Ascending aorta (tissue), 2 donors: ENCODE data around the gene AKAP8L. TPM values are rescaled to one million over a fixed set of nuclear protein-coding genes. Genes with fewer than 3 reads are reported as not detected.
"Not testable (repeated sequence)": the region's sequence is repeated elsewhere in the genome, so short reads cannot be mapped to it uniquely, and the experiment has no call there.

Experiments used
- DNase-seq, 2 donors: peaks; one replicate each; pipeline ENCODE4 v3.0.0-alpha.2; 2019; ENCODE audit warnings: low spot score in 2 of 2
- H3K27ac ChIP-seq, 2 donors: fragments of 200-600 bp; sonication (generic); one replicate each; pipeline ENCODE4 v1.5.1; 2016 to 2017; ENCODE audit warnings: mild to moderate bottlenecking in 1 of 2
- H3K27me3 ChIP-seq: fragments of 200-600 bp; sonication (generic); one replicate; pipeline ENCODE4 v1.5.1; 2017
- H3K36me3 ChIP-seq, 2 donors: fragments of 200-600 bp; sonication (generic); one replicate each; pipeline ENCODE4 v1.5.1; 2016
- H3K4me1 ChIP-seq, 2 donors: fragments of 200-600 bp; sonication (generic); one replicate each; pipeline ENCODE4 v1.5.1; 2016 to 2017; ENCODE audit warnings: mild to moderate bottlenecking in 1 of 2
- H3K4me3 ChIP-seq, 2 donors: fragments of 200-600 bp; sonication (generic); one replicate each; pipeline ENCODE4 v1.5.1; 2016 to 2017; ENCODE audit warnings: mild to moderate bottlenecking in 1 of 2
- H3K9me3 ChIP-seq, 2 donors: fragments of 200-600 bp; sonication (generic); one replicate each; pipeline ENCODE4 v1.5.1; 2016
- CTCF ChIP-seq, 3 experiments: fragments of 200-600 bp in 2 of 3; fragments of 450-650 bp in 1 of 3; sonication (generic) in 2 of 3; IDR thresholded peaks; one replicate each; pipeline ENCODE4 v1.5.1; 2016 to 2019; ENCODE audit warnings: antibody characterized with exemption in 3 of 3, mild to moderate bottlenecking in 1 of 3, moderate library complexity in 1 of 3
- intact Hi-C: fragments of 100-400 bp; cut with DNase I; formaldehyde crosslinking; loops from one replicate; pipeline ENCODE4 v1.15.1; 2023
- total RNA-seq: library from RNA; depleted of rRNA; stranded (reverse); fragments of >200 nt; gene quantifications from one replicate; pipeline ENCODE4 v1.1.0, GENCODE V29; 2016

The AKAP8L gene
- total RNA-seq, 1 donor from 2014 or later: 143 TPM

GRCh38 chr19:15354566-15355296 lies 64.1 kb downstream of the AKAP8L start:
- Histone ChIP-seq H3K9me3 (no peaks in the 10 kb centered on the region), H3K27me3 (no peaks in the 10 kb centered on the region), H3K4me3 (no peak overlapping the region), H3K27ac (no peak overlapping the region), H3K36me3 (peaks cover 63 to 68% of the 10 kb centered on the region in 2 donors), H3K4me1 (no peaks in the 10 kb centered on the region)
- DNase-seq: no peak
- no peak for TF ChIP-seq CTCF (IDR thresholded peaks at IDR 0.05)
- intact Hi-C loops: no loop called here

GRCh38 chr19:15353908-15354307 lies 64.9 kb downstream of the AKAP8L start:
- intact Hi-C loops: no loop called here
- no peak for DNase-seq
- Histone ChIP-seq H3K27me3 (no peaks in the 10 kb centered on the region), H3K9me3 (no peaks in the 10 kb centered on the region), H3K4me3 (no peak overlapping the region), H3K27ac (no peak overlapping the region), H3K4me1 (no peaks in the 10 kb centered on the region), H3K36me3 (peaks cover 55 to 59% of the 10 kb centered on the region in 2 donors)
- TF ChIP-seq CTCF (IDR thresholded peaks at IDR 0.05): no peak

- H3K4me1 ChIP-seq, H3K4me3 ChIP-seq, DNase-seq, intact Hi-C loops, H3K27me3 ChIP-seq, H3K27ac ChIP-seq, H3K9me3 ChIP-seq: not testable (repeated sequence)
- H3K36me3 ChIP-seq: peaks cover 41 to 47% of the 10 kb centered on the region in 2 donors
Observed at GRCh38 chr19:15352535-15352934, 66.3 kb downstream of the AKAP8L start.

GRCh38 chr19:15341328-15341727 lies 77.5 kb downstream of the AKAP8L start:
- H3K27ac ChIP-seq, H3K4me1 ChIP-seq, H3K4me3 ChIP-seq, H3K9me3 ChIP-seq, H3K27me3 ChIP-seq, DNase-seq, intact Hi-C loops: not testable (repeated sequence)
- peaks cover 17 to 20% of the 10 kb centered on the region in 2 donors for H3K36me3 ChIP-seq

GRCh38 chr19:15340086-15340485 lies 78.7 kb downstream of the AKAP8L start:
- no peak for TF ChIP-seq CTCF (IDR thresholded peaks at IDR 0.05)
- intact Hi-C loops: no loop called here

GRCh38 chr19:15337202-15337601 lies 81.6 kb downstream of the AKAP8L start:
- intact Hi-C loops: no loop called here

More at GRCh38 chr19:15340086-15340485, 78.7 kb downstream of the AKAP8L start:
- no peaks in the 10 kb centered on the region for H3K27me3 ChIP-seq
- peaks cover 2 to 14% of the 10 kb centered on the region in 2 donors for H3K4me1 ChIP-seq
- H3K36me3 ChIP-seq: peaks cover 9 to 15% of the 10 kb centered on the region in 2 donors
- H3K4me3 ChIP-seq: no peak overlapping the region
- no peak overlapping the region for H3K27ac ChIP-seq
- no peak for DNase-seq
- no peaks in the 10 kb centered on the region for H3K9me3 ChIP-seq

GRCh38 chr19:15335992-15336391 lies 82.8 kb downstream of the AKAP8L start:
- H3K4me3 ChIP-seq, intact Hi-C loops, H3K27me3 ChIP-seq, H3K9me3 ChIP-seq, DNase-seq, H3K36me3 ChIP-seq: not testable (repeated sequence)
- Histone ChIP-seq H3K4me1 (peaks cover 9 to 29% of the 10 kb centered on the region in 2 donors), H3K27ac (peak overlapping the region; percentile 67 to 76)

More at GRCh38 chr19:15337202-15337601, 81.6 kb downstream of the AKAP8L start:
- Histone ChIP-seq H3K27ac (peak overlapping the region; percentile 67 to 76), H3K9me3 (no peaks in the 10 kb centered on the region), H3K4me3 (no peak overlapping the region), H3K27me3 (no peaks in the 10 kb centered on the region), H3K4me1 (peaks cover 9 to 29% of the 10 kb centered on the region in 2 donors), H3K36me3 (peaks cover 0 to 3% of the 10 kb centered on the region in 2 donors)
- no peak for TF ChIP-seq CTCF (IDR thresholded peaks at IDR 0.05)
- DNase-seq: no peak
